ENCODE results near the gene BCAN.
A peak's percentile ranks its signal among the peaks of the same experiment; 100 is the strongest.

Gene BCAN

GRCh38 chr1:156644146-156644545, 2.2 kb downstream of the BCAN start:
- no peak for DNase-seq

- DNase-seq = no peak
Observed at GRCh38 chr1:156644640-156645039, 2.7 kb downstream of the BCAN start.

DNA sequence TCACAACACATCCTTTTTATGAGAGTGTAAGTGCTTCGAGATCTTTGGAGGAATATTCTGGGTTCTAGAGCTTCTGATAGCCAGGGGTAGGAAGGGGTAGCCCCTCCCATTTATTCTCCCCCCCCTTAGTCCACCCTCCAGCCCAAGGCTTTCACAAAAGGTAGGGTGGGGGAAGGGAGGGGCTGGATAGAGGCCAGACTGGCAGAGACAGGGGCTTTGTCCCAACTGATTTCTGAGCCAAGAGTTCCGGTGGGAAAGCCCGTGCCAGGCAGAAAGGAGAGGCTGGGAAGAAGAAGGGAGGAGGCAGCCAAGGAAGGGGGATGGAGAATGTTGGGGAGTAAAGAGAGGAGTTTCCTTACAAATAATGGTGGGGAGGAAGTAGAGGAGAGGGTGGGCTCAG, 3.1 kb downstream of the BCAN start:
- no peak for DNase-seq

- DNase-seq = no peak
Observed at GRCh38 chr1:156645666-156646065, 3.7 kb downstream of the BCAN start.

DNA sequence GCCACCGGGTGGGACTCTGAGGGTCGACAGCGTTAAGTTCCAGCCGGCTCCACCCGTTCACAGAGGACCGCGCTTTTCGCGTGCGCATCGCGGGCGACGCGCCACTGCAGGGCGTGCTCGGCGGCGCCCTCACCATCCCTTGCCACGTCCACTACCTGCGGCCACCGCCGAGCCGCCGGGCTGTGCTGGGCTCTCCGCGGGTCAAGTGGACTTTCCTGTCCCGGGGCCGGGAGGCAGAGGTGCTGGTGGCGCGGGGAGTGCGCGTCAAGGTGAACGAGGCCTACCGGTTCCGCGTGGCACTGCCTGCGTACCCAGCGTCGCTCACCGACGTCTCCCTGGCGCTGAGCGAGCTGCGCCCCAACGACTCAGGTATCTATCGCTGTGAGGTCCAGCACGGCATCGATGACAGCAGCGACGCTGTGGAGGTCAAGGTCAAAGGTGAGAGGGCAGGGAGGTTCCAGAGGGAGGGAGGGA, 4.9 kb downstream of the BCAN start:
- DNase-seq = no peak

- DNase-seq = no peak
Observed at GRCh38 chr1:156647351-156647750, 5.4 kb downstream of the BCAN start.

DNA sequence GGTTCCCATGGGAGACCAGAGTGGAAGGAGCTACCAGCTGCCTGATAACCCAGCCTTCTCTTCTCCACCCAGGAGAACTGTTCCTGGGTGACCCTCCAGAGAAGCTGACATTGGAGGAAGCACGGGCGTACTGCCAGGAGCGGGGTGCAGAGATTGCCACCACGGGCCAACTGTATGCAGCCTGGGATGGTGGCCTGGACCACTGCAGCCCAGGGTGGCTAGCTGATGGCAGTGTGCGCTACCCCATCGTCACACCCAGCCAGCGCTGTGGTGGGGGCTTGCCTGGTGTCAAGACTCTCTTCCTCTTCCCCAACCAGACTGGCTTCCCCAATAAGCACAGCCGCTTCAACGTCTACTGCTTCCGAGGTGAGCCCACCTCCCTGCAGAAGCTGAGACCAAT, 6.6 kb downstream of the BCAN start:
- DNase-seq = no peak

- DNase-seq = no peak
Observed at GRCh38 chr1:156648951-156649350, 7.0 kb downstream of the BCAN start.

DNA sequence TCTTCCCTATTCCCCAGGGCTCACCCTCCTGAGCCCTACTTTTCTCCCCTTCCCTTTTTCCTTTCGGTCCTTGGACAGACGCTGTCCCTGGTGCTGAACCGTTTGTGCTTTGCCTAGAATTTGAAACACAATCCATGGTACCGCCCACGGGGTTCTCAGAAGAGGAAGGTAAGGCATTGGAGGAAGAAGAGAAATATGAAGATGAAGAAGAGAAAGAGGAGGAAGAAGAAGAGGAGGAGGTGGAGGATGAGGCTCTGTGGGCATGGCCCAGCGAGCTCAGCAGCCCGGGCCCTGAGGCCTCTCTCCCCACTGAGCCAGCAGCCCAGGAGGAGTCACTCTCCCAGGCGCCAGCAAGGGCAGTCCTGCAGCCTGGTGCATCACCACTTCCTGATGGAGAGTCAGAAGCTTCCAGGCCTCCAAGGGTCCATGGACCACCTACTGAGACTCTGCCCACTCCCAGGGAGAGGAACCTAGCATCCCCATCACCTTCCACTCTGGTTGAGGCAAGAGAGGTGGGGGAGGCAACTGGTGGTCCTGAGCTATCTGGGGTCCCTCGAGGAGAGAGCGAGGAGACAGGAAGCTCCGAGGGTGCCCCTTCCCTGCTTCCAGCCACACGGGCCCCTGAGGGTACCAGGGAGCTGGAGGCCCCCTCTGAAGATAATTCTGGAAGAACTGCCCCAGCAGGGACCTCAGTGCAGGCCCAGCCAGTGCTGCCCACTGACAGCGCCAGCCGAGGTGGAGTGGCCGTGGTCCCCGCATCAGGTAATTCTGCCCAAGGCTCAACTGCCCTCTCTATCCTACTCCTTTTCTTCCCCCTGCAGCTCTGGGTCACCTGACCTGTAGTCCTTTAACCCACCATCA, 10.4 kb downstream of the BCAN start:
- DNase-seq = no peak

- no peak for DNase-seq
Observed at GRCh38 chr1:156652992-156653355, 11.1 kb downstream of the BCAN start.

DNA sequence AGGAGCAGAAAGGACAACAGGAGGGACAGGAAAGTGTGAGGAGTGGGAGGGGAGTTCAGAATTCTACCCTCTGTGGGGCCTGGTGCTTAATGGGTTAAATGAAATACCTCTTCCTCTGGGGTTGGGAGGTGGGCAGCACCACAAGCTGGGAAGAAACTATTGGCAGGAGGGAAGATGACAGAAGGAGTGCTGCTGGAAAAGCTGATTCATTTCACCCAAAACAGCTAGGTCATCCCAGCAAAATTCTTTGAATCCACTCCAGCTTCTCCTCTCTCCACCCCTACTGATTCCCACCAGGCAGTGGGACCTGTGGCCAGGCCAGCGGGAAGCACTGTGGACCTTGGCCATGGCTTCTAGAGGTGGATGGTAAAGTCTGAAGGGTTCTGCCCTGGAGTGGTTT, 12.8 kb downstream of the BCAN start:
- no peak for DNase-seq

GRCh38 chr1:156655151-156655903, 13.4 kb downstream of the BCAN start:
- no peak for DNase-seq

- no peak for DNase-seq
Observed at GRCh38 chr1:156655904-156656516, 14.1 kb downstream of the BCAN start.

GRCh38 chr1:156656806-156657740, 15.2 kb downstream of the BCAN start:
- DNase-seq = peak; percentile 87

DNA sequence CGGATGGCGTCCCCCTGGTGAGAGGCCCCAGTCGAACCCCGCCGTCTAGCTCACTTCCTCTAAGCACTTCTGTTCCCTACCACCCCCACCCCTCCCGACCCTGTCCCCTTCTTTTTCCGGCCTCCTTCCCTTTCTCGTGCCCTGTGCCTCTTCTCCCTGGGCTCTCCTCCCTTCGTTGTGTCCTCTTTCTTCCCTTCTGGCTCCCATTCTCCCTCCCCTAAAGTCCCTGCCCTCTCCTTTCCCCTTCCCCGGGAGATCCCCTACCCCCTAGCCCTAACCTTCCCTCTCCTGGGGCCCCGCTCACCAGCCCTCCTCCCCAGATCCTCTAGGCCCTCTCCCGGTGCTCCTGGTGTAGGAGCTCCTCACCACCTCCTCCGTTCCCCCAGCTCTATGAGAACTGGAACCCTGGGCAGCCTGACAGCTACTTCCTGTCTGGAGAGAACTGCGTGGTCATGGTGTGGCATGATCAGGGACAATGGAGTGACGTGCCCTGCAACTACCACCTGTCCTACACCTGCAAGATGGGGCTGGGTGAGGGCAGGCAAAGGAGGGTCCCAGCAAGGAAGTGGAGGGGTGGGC, 15.9 kb downstream of the BCAN start:
- no peak for DNase-seq

GRCh38 chr1:156658496-156658895, 16.6 kb downstream of the BCAN start:
- no peak for DNase-seq

GRCh38 chr1:156658945-156659574, 17.1 kb downstream of the BCAN start:
- DNase-seq = no peak

GRCh38 chr1:156659661-156659987, 17.7 kb downstream of the BCAN start:
- no peak for DNase-seq

GRCh38 chr1:156659988-156660751, 18.3 kb downstream of the BCAN start:
- DNase-seq = peak; percentile 94

DNA sequence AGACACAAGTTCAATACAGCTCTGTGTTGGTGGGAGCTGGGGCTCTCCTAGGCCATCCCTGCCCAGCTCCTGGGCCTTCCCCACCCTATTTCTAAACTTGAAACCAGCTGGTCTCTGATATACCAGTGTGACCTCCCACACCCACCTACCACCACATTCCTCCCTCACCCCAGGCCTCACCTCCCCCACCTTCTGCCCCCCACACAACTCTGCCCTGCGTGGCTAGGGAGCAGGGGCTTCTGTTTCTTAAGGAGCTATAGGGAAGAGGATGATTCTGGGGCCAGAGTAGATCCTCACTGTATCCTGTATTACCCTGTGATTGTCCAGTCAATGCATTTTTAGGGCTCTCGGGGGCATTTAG, 18.8 kb downstream of the BCAN start:
- DNase-seq = no peak

All from retina (tissue), 1 donor.